Gastrocnemius medialis (tissue), 4 donors: ENCODE results near the gene GPR161. TPM values are rescaled to one million over a fixed set of nuclear protein-coding genes. Genes with fewer than 3 reads are reported as not detected.
A peak's percentile ranks its signal among the peaks of the same experiment; 100 is the strongest.

ENCODE experiments used
- ATAC-seq, 2 donors: fragments of 150-250 bp; one replicate each; pipeline ENCODE4 v1.9.1; 2016
- DNase-seq, 2 donors: peaks; one replicate each; pipeline ENCODE4 v3.0.0-alpha.2; 2019
- H3K27ac ChIP-seq, 4 donors: fragments of 200-600 bp; sonication (generic); 1 replicate in 1 of 4; 2 replicates in 3 of 4; pipeline ENCODE4 v1.5.1; 2016 to 2018; ENCODE audit warnings: mild to moderate bottlenecking in 2 of 4, moderate library complexity in 1 of 4
- H3K27me3 ChIP-seq, 3 donors: fragments of 200-600 bp; sonication (generic) in 2 of 3; 1 replicate in 1 of 3; 2 replicates in 2 of 3; pipeline versions ENCODE4 v1.5.1 to v1.6.0; 2016 to 2019; ENCODE audit warnings: mild to moderate bottlenecking in 1 of 3, moderate library complexity in 1 of 3
- H3K36me3 ChIP-seq, 2 donors: fragments of 200-600 bp; sonication (generic) in 1 of 2; one replicate each; pipeline ENCODE4 v1.5.1; 2017 to 2018
- H3K4me1 ChIP-seq, 2 donors: fragments of 200-600 bp; sonication (generic) in 1 of 2; one replicate each; pipeline ENCODE4 v1.5.1; 2016 to 2017; ENCODE audit warnings: mild to moderate bottlenecking in 2 of 2
- H3K4me3 ChIP-seq, 4 donors: fragments of 200-600 bp; sonication (generic) in 3 of 4; 1 replicate in 1 of 4; 2 replicates in 3 of 4; pipeline ENCODE4 v1.5.1; 2016 to 2019; ENCODE audit warnings: mild to moderate bottlenecking in 2 of 4
- H3K9me3 ChIP-seq, 3 donors: fragments of 200-600 bp; sonication (generic) in 2 of 3; 1 replicate in 1 of 3; 2 replicates in 2 of 3; pipeline ENCODE4 v1.5.1; 2016 to 2019
- CTCF ChIP-seq, 5 experiments: fragments of 450-650 bp in 3 of 5; fragments of 200-600 bp in 2 of 5; sonication (generic) in 2 of 5; IDR thresholded peaks in 4 of 5; conservative IDR thresholded peaks in 1 of 5; 1 replicate in 4 of 5; 2 replicates in 1 of 5; pipeline ENCODE4 v1.5.1; 2016 to 2019; ENCODE audit warnings: antibody characterized with exemption in 5 of 5, mild to moderate bottlenecking in 3 of 5, moderate library complexity in 3 of 5
- POLR2A ChIP-seq, 2 donors: fragments of 450-650 bp; IDR thresholded peaks; one replicate each; pipeline ENCODE4 v1.6.1; 2017; ENCODE audit warnings: antibody characterized with exemption in 2 of 2, mild to moderate bottlenecking in 2 of 2, moderate library complexity in 2 of 2
- in situ Hi-C, 4 donors: fragments of 200-750 bp; cut with MboI; loops; one replicate each; pipeline versions ENCODE4 v1.15.0 to v1.8.0; 2017; ENCODE audit warnings: low sequenced_read_pairs in 4 of 4
- intact Hi-C: fragments of 100-400 bp; cut with DNase I; formaldehyde crosslinking; loops from one replicate; pipeline ENCODE4 v1.15.1; 2023; ENCODE audit warnings: low total_unique reads
- total RNA-seq, 4 donors: library from RNA; depleted of rRNA; stranded (reverse); fragments of >200 nt; gene quantifications; one replicate each; pipeline versions ENCODE4 v1.1.0 to v1.2.3, GENCODE V29; 2016

The GPR161 gene
- total RNA-seq, 4 donors from 2014 or later = 0.31 to 1.0 (median 0.86) TPM

GRCh38 chr1:168134132-168134531 is 2.6 kb downstream of the GPR161 start:
- no peaks in the 10 kb centered on the region for H3K36me3 ChIP-seq
- H3K27me3 ChIP-seq = peaks cover 16 to 30% (median 22%) of the 10 kb centered on the region in 3 donors
- no peak overlapping the region for H3K27ac ChIP-seq
- TF ChIP-seq CTCF (IDR thresholded peaks at IDR 0.05 in 4 of 5, conservative IDR thresholded peaks at IDR 0.05 in 1 of 5) = no peak
- TF ChIP-seq POLR2A (IDR thresholded peaks at IDR 0.05) = no peak
- in situ Hi-C loops (no loop called here), intact Hi-C loops (no loop called here)
- DNase-seq = no peak
- peaks cover 7 to 10% of the 10 kb centered on the region in 2 donors for H3K4me1 ChIP-seq
- ATAC-seq = no peak
- no peak overlapping the region for H3K4me3 ChIP-seq
- H3K9me3 ChIP-seq = no peaks in the 10 kb centered on the region

- Histone ChIP-seq H3K9me3 (no peaks in the 10 kb centered on the region), H3K27ac (no peak overlapping the region), H3K4me3 (no peak overlapping the region), H3K27me3 (peaks cover 13 to 21% (median 16%) of the 10 kb centered on the region in 3 donors), H3K36me3 (no peaks in the 10 kb centered on the region), H3K4me1 (no peaks in the 10 kb centered on the region)
- in situ Hi-C loops (no loop called here), intact Hi-C loops (no loop called here)
- ATAC-seq (no peak), DNase-seq (no peak)
- no peak for TF ChIP-seq CTCF (IDR thresholded peaks at IDR 0.05 in 4 of 5, conservative IDR thresholded peaks at IDR 0.05 in 1 of 5)
- TF ChIP-seq POLR2A (IDR thresholded peaks at IDR 0.05) = no peak
These were observed 6.8 kb downstream of the GPR161 start for GRCh38 chr1:168129933-168130332.

GRCh38 chr1:168127503-168127902 is 9.2 kb downstream of the GPR161 start:
- Histone ChIP-seq H3K9me3 (no peaks in the 10 kb centered on the region), H3K4me3 (no peak overlapping the region), H3K27ac (no peak overlapping the region), H3K27me3 (peaks cover 0 to 4% (median 3%) of the 10 kb centered on the region in 3 donors), H3K36me3 (no peaks in the 10 kb centered on the region), H3K4me1 (no peaks in the 10 kb centered on the region)
- DNase-seq = no peak
- ATAC-seq = no peak
- TF ChIP-seq CTCF (IDR thresholded peaks at IDR 0.05 in 4 of 5, conservative IDR thresholded peaks at IDR 0.05 in 1 of 5) (no peak), POLR2A (IDR thresholded peaks at IDR 0.05) (no peak)
- in situ Hi-C loops (no loop called here), intact Hi-C loops (no loop called here)

GRCh38 chr1:168125051-168125450 is 11.7 kb downstream of the GPR161 start:
- no peaks in the 10 kb centered on the region for H3K36me3 ChIP-seq
- H3K4me1 ChIP-seq = peaks cover 0 to 3% of the 10 kb centered on the region in 2 donors
- intact Hi-C loops = no loop called here
- H3K4me3 ChIP-seq = no peak overlapping the region
- no peak for TF ChIP-seq POLR2A (IDR thresholded peaks at IDR 0.05)
- TF ChIP-seq CTCF (IDR thresholded peaks at IDR 0.05 in 4 of 5, conservative IDR thresholded peaks at IDR 0.05 in 1 of 5) = no peak
- DNase-seq (no peak), ATAC-seq (no peak)
- no peaks in the 10 kb centered on the region for H3K9me3 ChIP-seq
- H3K27ac ChIP-seq = no peak overlapping the region
- no peaks in the 10 kb centered on the region for H3K27me3 ChIP-seq
- in situ Hi-C loops = no loop called here

- peak in 1 of 2 donors; percentile 54 for DNase-seq
- no peak overlapping the region for H3K4me3 ChIP-seq
- peaks cover 0 to 3% of the 10 kb centered on the region in 2 donors for H3K4me1 ChIP-seq
- ATAC-seq = peak; percentile 42 to 46
- peak overlapping the region in 2 of 4 donors; percentile 7 to 24 for H3K27ac ChIP-seq
- in situ Hi-C loops (no loop called here), intact Hi-C loops (no loop called here)
- no peaks in the 10 kb centered on the region for H3K9me3 ChIP-seq
- no peak for TF ChIP-seq POLR2A (IDR thresholded peaks at IDR 0.05)
- TF ChIP-seq CTCF (IDR thresholded peaks at IDR 0.05 in 4 of 5, conservative IDR thresholded peaks at IDR 0.05 in 1 of 5) = no peak
- no peaks in the 10 kb centered on the region for H3K36me3 ChIP-seq
- H3K27me3 ChIP-seq = no peaks in the 10 kb centered on the region
These were observed 15.2 kb downstream of the GPR161 start for GRCh38 chr1:168121401-168122011.
